Esophagus squamous epithelium (tissue), 5 donors: ENCODE data around the gene CXCL8. TPM values are rescaled to one million over a fixed set of nuclear protein-coding genes. Genes with fewer than 3 reads are reported as not detected.

Experiments used
- DNase-seq: peaks from one replicate; lab custom pipeline; 2025; lab: John Stamatoyannopoulos, UW
- H3K27ac ChIP-seq, 4 donors: fragments of 200-600 bp; sonication (generic); one replicate each; pipeline ENCODE4 v1.5.1; 2016 to 2019; ENCODE audit warnings: mild to moderate bottlenecking in 1 of 4
- H3K27me3 ChIP-seq, 4 donors: fragments of 200-600 bp; sonication (generic); 1 replicate in 3 of 4; 2 replicates in 1 of 4; pipeline versions ENCODE4 v1.5.1 to v1.6.0; 2017 to 2021; ENCODE audit warnings: antibody characterized with exemption in 1 of 4
- H3K36me3 ChIP-seq, 3 donors: fragments of 200-600 bp; sonication (generic); one replicate each; pipeline ENCODE4 v1.5.1; 2016 to 2019
- H3K4me1 ChIP-seq, 3 donors: fragments of 200-600 bp; sonication (generic); one replicate each; pipeline ENCODE4 v1.5.1; 2017 to 2019
- H3K4me3 ChIP-seq, 4 donors: fragments of 200-600 bp; sonication (generic); 1 replicate in 3 of 4; 2 replicates in 1 of 4; pipeline ENCODE4 v1.5.1; 2016 to 2019; ENCODE audit warnings: mild to moderate bottlenecking in 2 of 4, moderate library complexity in 1 of 4
- H3K9me3 ChIP-seq, 3 donors: fragments of 200-600 bp; sonication (generic); one replicate each; pipeline ENCODE4 v1.5.1; 2016 to 2019
- CTCF ChIP-seq, 6 experiments: fragments of 450-650 bp in 4 of 6; fragments of 200-600 bp in 2 of 6; sonication (generic) in 2 of 6; IDR thresholded peaks; one replicate each; pipeline ENCODE4 v1.5.1; 2016 to 2019; ENCODE audit warnings: antibody characterized with exemption in 6 of 6, mild to moderate bottlenecking in 4 of 6, moderate library complexity in 4 of 6
- POLR2A ChIP-seq, 4 donors: fragments of 450-650 bp; IDR thresholded peaks; one replicate each; pipeline ENCODE4 v1.6.1; 2017; ENCODE audit warnings: antibody characterized with exemption in 4 of 4, mild to moderate bottlenecking in 4 of 4, moderate library complexity in 3 of 4
- WGBS, 2 donors: methylation state at CpG; one replicate each; pipeline ENCODE4 v1.1.5; 2018; 5-methylcytosine and 5-hydroxymethylcytosine counted together
- intact Hi-C: fragments of 100-400 bp; cut with DNase I; formaldehyde crosslinking; loops from one replicate; pipeline ENCODE4 v1.15.0; 2022
- total RNA-seq, 4 donors: library from RNA; depleted of rRNA; stranded (reverse); fragments of >200 nt; gene quantifications; one replicate each; pipeline ENCODE4 v1.1.0, GENCODE V29; 2016
- donor health status: DM: yes; HTN: yes; CAD: no.

CXCL8 gene
- total RNA-seq, 4 donors from 2014 or later = 0.76 to 90.2 (median 2.4) TPM; not detected in 1

- Histone ChIP-seq H3K9me3 (no peaks in the 10 kb centered on the region), H3K36me3 (no peaks in the 10 kb centered on the region), H3K27ac (no peak overlapping the region), H3K4me1 (peaks cover 0 to 31% (median 4%) of the 10 kb centered on the region in 3 donors), H3K4me3 (no peak overlapping the region), H3K27me3 (no peaks in the 10 kb centered on the region)
- 61 to 93% methylated on average over 3 to 6 of the region's 6 CpGs for WGBS, 2 donors
- intact Hi-C loops = no loop called here
- TF ChIP-seq CTCF (IDR thresholded peaks at IDR 0.05) (no peak), POLR2A (IDR thresholded peaks at IDR 0.05) (no peak)
- DNase-seq = no peak
Observed at GRCh38 chr4:73723928-73724327, 16.4 kb upstream of the CXCL8 start.

- no peak for DNase-seq
- no peaks in the 10 kb centered on the region for H3K36me3 ChIP-seq
- WGBS, 2 donors = 87 to 98% methylated on average over 4 of the region's 4 CpGs
- H3K27ac ChIP-seq = no peak overlapping the region
- H3K4me3 ChIP-seq = no peak overlapping the region
- no peaks in the 10 kb centered on the region for H3K9me3 ChIP-seq
- TF ChIP-seq CTCF (IDR thresholded peaks at IDR 0.05) (no peak), POLR2A (IDR thresholded peaks at IDR 0.05) (no peak)
- intact Hi-C loops = no loop called here
- peaks cover 0 to 34% (median 4%) of the 10 kb centered on the region in 3 donors for H3K4me1 ChIP-seq
- no peaks in the 10 kb centered on the region for H3K27me3 ChIP-seq
Observed at GRCh38 chr4:73725510-73725909, 14.9 kb upstream of the CXCL8 start.

- Histone ChIP-seq H3K4me3 (no peak overlapping the region), H3K4me1 (peaks cover 0 to 34% (median 4%) of the 10 kb centered on the region in 3 donors), H3K36me3 (no peaks in the 10 kb centered on the region), H3K27ac (no peak overlapping the region), H3K27me3 (no peaks in the 10 kb centered on the region), H3K9me3 (no peaks in the 10 kb centered on the region)
- TF ChIP-seq CTCF (IDR thresholded peaks at IDR 0.05) (no peak), POLR2A (IDR thresholded peaks at IDR 0.05) (no peak)
- DNase-seq = no peak
- intact Hi-C loops = no loop called here
- 50 to 71% methylated on average over 1 of the region's 1 CpG for WGBS, 2 donors
Observed at GRCh38 chr4:73725985-73726384, 14.4 kb upstream of the CXCL8 start.

GRCh38 chr4:73727685-73728084 lies 12.7 kb upstream of the CXCL8 start:
- Histone ChIP-seq H3K27me3 (no peaks in the 10 kb centered on the region), H3K4me1 (peaks cover 0 to 25% (median 4%) of the 10 kb centered on the region in 3 donors), H3K27ac (no peak overlapping the region), H3K9me3 (no peaks in the 10 kb centered on the region), H3K4me3 (no peak overlapping the region), H3K36me3 (no peaks in the 10 kb centered on the region)
- TF ChIP-seq CTCF (IDR thresholded peaks at IDR 0.05) (no peak), POLR2A (IDR thresholded peaks at IDR 0.05) (no peak)
- 63 to 80% methylated on average over 7 of the region's 8 CpGs for WGBS, 2 donors
- no peak for DNase-seq
- intact Hi-C loops = no loop called here

GRCh38 chr4:73728091-73728741 lies 12.2 kb upstream of the CXCL8 start:
- no peak for DNase-seq
- intact Hi-C loops = no loop called here
- Histone ChIP-seq H3K9me3 (no peaks in the 10 kb centered on the region), H3K36me3 (no peaks in the 10 kb centered on the region), H3K4me3 (no peak overlapping the region), H3K4me1 (peaks cover 0 to 29% (median 4%) of the 10 kb centered on the region in 3 donors), H3K27me3 (no peaks in the 10 kb centered on the region), H3K27ac (no peak overlapping the region)
- no peak for TF ChIP-seq POLR2A (IDR thresholded peaks at IDR 0.05)
- TF ChIP-seq CTCF (IDR thresholded peaks at IDR 0.05) = no peak
- 84 to 86% methylated on average over 6 of the region's 6 CpGs for WGBS, 2 donors
